ENCODE data around the gene THAP8. TPM values are rescaled to one million over a fixed set of nuclear protein-coding genes. Genes with fewer than 3 reads are reported as not detected.

THAP8 gene
- total and polyA plus RNA-seq, 2 of the 8 experiments (the other 6 are each of a cell fraction or from before 2014, with no cell fraction given), result 6.0 to 11.1 TPM

DNA sequence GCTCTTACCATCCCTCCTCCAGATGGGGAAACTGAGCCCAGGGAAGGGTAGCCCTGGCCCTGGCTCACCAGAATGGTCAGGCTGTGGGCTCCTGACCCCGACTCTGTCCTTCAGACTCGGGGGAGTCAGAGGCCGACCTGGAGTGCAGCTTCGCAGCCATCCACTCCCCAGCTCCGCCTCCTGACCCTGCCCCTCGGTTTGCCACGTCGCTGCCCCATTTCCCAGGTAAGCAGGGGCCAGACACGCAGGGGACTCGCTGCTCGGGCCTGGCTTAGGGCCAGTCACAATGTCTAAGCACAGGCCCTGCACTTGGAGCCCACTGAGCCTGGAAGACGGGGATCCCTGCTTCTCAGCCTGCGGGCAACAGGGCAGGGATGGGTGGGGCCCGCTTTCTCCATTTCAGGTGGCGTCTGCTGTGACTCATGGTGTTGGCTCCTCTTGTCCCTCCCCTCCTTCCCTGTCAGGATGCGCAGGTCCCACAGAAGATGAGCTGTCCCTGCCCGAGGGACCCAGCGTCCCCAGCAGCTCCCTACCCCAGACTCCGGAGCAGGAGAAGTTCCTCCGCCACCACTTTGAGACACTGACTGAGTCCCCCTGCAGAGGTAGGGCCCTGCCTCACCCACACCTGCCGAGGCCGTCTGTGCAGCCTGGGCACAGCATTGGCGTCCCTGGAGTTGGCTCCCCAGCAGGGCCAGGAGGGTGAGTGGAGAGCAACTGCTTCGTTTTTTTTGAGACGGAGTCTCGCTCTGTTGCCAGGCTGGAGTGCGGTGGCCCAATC lies 47.7 kb upstream of the THAP8 start:
- 94% methylated on average over 24 of the region's 27 CpGs; no CpG with 5 or more reads in 1 of the 2 experiments for WGBS, 2 experiments (ENCODE audit: extremely low coverage in 1 of 2, insufficient coverage in 1 of 2, insufficient read length in 1 of 2, insufficient replicate concordance in 2 of 2, low coverage in 1 of 2, low lambda C conversion rate in 2 of 2, missing lambda C conversion rate in 1 of 2)
- Histone ChIP-seq H4K20me1 (replicated peaks in 1 of 2; ENCODE audit: control insufficient read depth in 1 of 2, insufficient read depth in 2 of 2, low read length in 2 of 2) (peaks cover 0 to 3% of the 10 kb centered on the region in 2 experiments), H2AK5ac (ENCODE audit: low read depth, low read length) (no peak overlapping the region), H3K79me2 (ENCODE audit: control insufficient read depth in 1 of 2, insufficient read depth in 2 of 2, low read length in 2 of 2) (no peaks in the 10 kb centered on the region), H2BK5ac (ENCODE audit: low read depth, low read length) (no peak overlapping the region), H4K5ac (ENCODE audit: insufficient read length, low read depth, low read length) (no peak overlapping the region), H3K9me3 (ENCODE audit: insufficient read depth in 2 of 2, low read depth in 1 of 2, low read length in 1 of 2) (no peaks in the 10 kb centered on the region), H3K23me2 (ENCODE audit: low read depth, low read length) (no peaks in the 10 kb centered on the region), H3K79me1 (ENCODE audit: low read depth, low read length) (no peaks in the 10 kb centered on the region), H2BK12ac (ENCODE audit: low read depth, low read length) (no peak overlapping the region), H4K91ac (replicated peaks; ENCODE audit: insufficient read length, low read length) (no peak overlapping the region), H3K36me3 (ENCODE audit: control insufficient read depth in 2 of 4, insufficient read depth in 4 of 4, low read length in 3 of 4) (peaks cover 19 to 60% (median 54%) of the 10 kb centered on the region in 4 experiments), H3K4me1 (replicated peaks in 1 of 4; ENCODE audit: control insufficient read depth in 3 of 4, insufficient read depth in 4 of 4, low read length in 3 of 4) (no peaks in the 10 kb centered on the region), H3K4ac (replicated peaks; ENCODE audit: insufficient read length, low read depth, low read length) (no peak overlapping the region), H2BK15ac (ENCODE audit: low read length) (no peak overlapping the region), H2AFZ (ENCODE audit: low read length) (no peak overlapping the region), H2BK120ac (replicated peaks; ENCODE audit: low read depth, low read length) (no peak overlapping the region), H3K56ac (replicated peaks; ENCODE audit: insufficient read length, low read depth, low read length) (no peak overlapping the region), H3K18ac (ENCODE audit: extremely low read depth, low read length) (no peak overlapping the region), H3K14ac (ENCODE audit: insufficient read length) (no peak overlapping the region), H4K8ac (ENCODE audit: extremely low read depth, insufficient read depth, low read length) (no peak overlapping the region), H3K23ac (ENCODE audit: insufficient read length) (no peak overlapping the region), H3K27me3 (replicated peaks in 1 of 4; ENCODE audit: control insufficient read depth in 3 of 4, extremely low read depth in 1 of 4, insufficient read depth in 3 of 4, low read length in 3 of 4) (no peaks in the 10 kb centered on the region), H3K4me3 (ENCODE audit: extremely low read depth in 1 of 4, insufficient read depth in 2 of 4, low read depth in 3 of 4, low read length in 4 of 4) (no peak overlapping the region), H3K27ac (ENCODE audit: low read depth, low read length) (no peak overlapping the region), H3K4me2 (ENCODE audit: insufficient read depth in 1 of 2, low read depth in 2 of 2, low read length in 2 of 2) (no peak overlapping the region), H3K9ac (replicated peaks in 1 of 4; ENCODE audit: extremely low read depth in 1 of 4, low read depth in 3 of 4, low read length in 3 of 4) (no peak overlapping the region), H2BK20ac (ENCODE audit: low read length) (no peak overlapping the region)
- ChIA-PET CTCF (ENCODE audit: partially characterized antibody) (interaction anchor here (0.8 to 1.5 kb wide), 4 partner anchors 12 to 68 kb away, joined by 3 to 4 read pairs (median 4); no protein-coding TSS in a partner anchor), POLR2A (ENCODE audit: partially characterized antibody) (interaction anchor here (1.3 to 4.4 kb wide), 3 partner anchors 11 to 41 kb away, joined by 3 to 18 read pairs (median 17); partner anchors contain the start of genes POLR2I and TBCB)
- no peak for TF ChIP-seq EGR1 (IDR thresholded peaks at IDR 0.05; ENCODE audit: borderline replicate concordance, low read depth, low read length)
- no peak for TF ChIP-seq CHD1 (IDR thresholded peaks at IDR 0.05; ENCODE audit: low read depth, low read length)
- no peak for TF ChIP-seq TAF7 (optimal IDR thresholded peaks at IDR 0.05; ENCODE audit: borderline replicate concordance, low read depth, low read length)
- no peak for TF ChIP-seq YY1 (IDR thresholded peaks at IDR 0.05; ENCODE audit: low read depth, low read length)
- no peak for TF ChIP-seq CBX5 (IDR thresholded peaks at IDR 0.05; ENCODE audit: low read depth, low read length)
- no peak for TF ChIP-seq SP1 (IDR thresholded peaks at IDR 0.05; ENCODE audit: low read depth, low read length)
- TF ChIP-seq RAD21 (IDR thresholded peaks at IDR 0.05 in 1 of 2, conservative IDR thresholded peaks at IDR 0.05 in 1 of 2; ENCODE audit: low read depth in 2 of 2, low read length in 2 of 2), result no peak
- TF ChIP-seq CREB1 (IDR thresholded peaks at IDR 0.05), result no peak
- no peak for TF ChIP-seq GABPA (IDR thresholded peaks at IDR 0.05; ENCODE audit: borderline replicate concordance, insufficient read depth, low read length)
- TF ChIP-seq RFX5 (IDR thresholded peaks at IDR 0.05; ENCODE audit: borderline replicate concordance, low read depth, low read length), result no peak
- FAIRE-seq (no peak), DNase-seq (ENCODE audit: low read depth in 1 of 2, low spot score in 2 of 2) (no peak)

Measured in H1 (cell line).